ENCODE measurements around the gene PNRC2. TPM values are rescaled to one million over a fixed set of nuclear protein-coding genes. Genes with fewer than 3 reads are reported as not detected.
"Not testable (repeated sequence)": the region's sequence is repeated elsewhere in the genome, so short reads cannot be mapped to it uniquely, and the experiment has no call there.

Gene PNRC2
- total and polyA plus RNA-seq, 7 donors = 39.5 to 179 (median 61.8) TPM

DNA sequence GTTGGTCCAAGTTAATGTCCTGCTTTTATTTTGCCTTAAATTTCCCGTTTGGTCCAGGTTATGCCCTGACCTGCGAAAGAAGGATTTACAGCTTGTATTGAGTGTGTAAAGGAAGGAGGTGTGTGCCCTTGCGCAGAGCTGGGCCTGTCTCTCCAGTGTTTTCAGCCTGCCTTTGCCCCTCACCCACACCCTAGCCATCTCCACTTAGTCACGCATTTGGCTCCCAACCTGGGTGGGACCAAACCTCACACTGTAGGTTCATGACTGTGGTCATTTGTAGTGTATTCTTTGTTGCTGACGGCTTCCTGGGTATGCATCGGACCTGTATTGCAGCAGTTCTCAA is 21.1 kb downstream of the PNRC2 start:
- H3K4me1 ChIP-seq = peaks cover 32% of the 10 kb centered on the region
- H3K27me3 ChIP-seq (ENCODE audit: insufficient read depth in 3 of 3, low read length in 2 of 3) = no peaks in the 10 kb centered on the region
- TF ChIP-seq, protein P1, sequence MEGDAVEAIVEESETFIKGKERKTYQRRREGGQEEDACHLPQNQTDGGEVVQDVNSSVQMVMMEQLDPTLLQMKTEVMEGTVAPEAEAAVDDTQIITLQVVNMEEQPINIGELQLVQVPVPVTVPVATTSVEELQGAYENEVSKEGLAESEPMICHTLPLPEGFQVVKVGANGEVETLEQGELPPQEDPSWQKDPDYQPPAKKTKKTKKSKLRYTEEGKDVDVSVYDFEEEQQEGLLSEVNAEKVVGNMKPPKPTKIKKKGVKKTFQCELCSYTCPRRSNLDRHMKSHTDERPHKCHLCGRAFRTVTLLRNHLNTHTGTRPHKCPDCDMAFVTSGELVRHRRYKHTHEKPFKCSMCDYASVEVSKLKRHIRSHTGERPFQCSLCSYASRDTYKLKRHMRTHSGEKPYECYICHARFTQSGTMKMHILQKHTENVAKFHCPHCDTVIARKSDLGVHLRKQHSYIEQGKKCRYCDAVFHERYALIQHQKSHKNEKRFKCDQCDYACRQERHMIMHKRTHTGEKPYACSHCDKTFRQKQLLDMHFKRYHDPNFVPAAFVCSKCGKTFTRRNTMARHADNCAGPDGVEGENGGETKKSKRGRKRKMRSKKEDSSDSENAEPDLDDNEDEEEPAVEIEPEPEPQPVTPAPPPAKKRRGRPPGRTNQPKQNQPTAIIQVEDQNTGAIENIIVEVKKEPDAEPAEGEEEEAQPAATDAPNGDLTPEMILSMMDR (IDR thresholded peaks at IDR 0.05) = no peak
- peak overlapping the region; percentile 88 for H3K4me3 ChIP-seq
- peak in 3 of 4 donors; percentile 10 to 27 (median 26) for ATAC-seq
- intact Hi-C loops (cut with DNase I) = no loop called here
- peaks cover 0 to 6% of the 10 kb centered on the region in 2 donors for H3K36me3 ChIP-seq (ENCODE audit: insufficient read depth in 1 of 2, low read depth in 1 of 2)
- H3K9me3 ChIP-seq = no peaks in the 10 kb centered on the region
- peak overlapping the region; percentile 97 for H3K27ac ChIP-seq
- WGBS, 3 donors = 45 to 47% (median 46%) methylated on average over 6 of the region's 6 CpGs
- DNase-seq = no peak

DNA sequence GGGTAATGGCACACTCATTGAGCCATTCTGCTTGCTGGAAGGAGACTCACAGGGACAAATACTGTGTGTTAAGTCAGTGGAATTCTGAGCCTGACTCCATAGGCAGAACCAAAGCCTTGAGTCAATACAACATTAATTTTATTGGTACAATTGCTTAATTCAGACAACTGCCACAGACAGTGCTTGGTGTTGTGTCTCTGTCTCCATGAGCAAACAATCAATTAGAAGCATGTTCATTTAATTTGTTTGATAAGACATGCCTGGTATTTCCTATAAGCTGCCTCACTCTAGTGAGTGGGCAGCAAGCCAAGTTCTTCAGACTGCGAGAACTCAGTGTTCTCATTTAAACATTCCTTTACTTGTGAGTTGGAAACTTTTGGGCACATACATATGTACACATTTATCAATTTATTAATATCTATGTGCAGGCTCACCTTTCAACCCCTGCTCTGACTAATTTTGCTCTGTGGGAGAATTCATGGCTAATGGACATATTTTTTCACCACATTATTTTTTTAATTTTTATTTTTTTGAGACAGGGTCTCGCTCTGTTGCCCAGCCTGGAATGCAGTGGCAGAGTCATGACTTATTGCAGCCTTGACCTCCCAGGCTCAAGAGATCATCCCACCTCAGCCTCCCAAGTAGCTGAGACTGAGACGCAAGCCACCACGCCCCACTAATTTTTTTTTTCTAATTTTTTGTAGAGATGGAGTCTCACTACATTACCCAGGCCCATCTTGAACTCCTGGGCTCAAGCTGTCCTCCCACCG is 25.0 kb downstream of the PNRC2 start:
- TF ChIP-seq, protein P1 (IDR thresholded peaks at IDR 0.05) = no peak
- H3K4me3 ChIP-seq = no peak overlapping the region
- H3K4me1 ChIP-seq = no peaks in the 10 kb centered on the region
- intact Hi-C loops (cut with DNase I) = no loop called here
- no peak for ATAC-seq
- no peaks in the 10 kb centered on the region for H3K9me3 ChIP-seq
- DNase-seq = no peak
- WGBS, 3 donors = 71 to 82% (median 73%) methylated on average over 5 of the region's 5 CpGs
- H3K27ac ChIP-seq = no peak overlapping the region
- no peaks in the 10 kb centered on the region for H3K36me3 ChIP-seq (ENCODE audit: insufficient read depth in 1 of 2, low read depth in 1 of 2)
- no peaks in the 10 kb centered on the region for H3K27me3 ChIP-seq (ENCODE audit: insufficient read depth in 3 of 3, low read length in 2 of 3)

- H3K4me3 ChIP-seq; intact Hi-C loops (cut with DNase I); H3K27me3 ChIP-seq (ENCODE audit: insufficient read depth in 3 of 3, low read length in 2 of 3); H3K9me3 ChIP-seq; H3K27ac ChIP-seq; DNase-seq; H3K4me1 ChIP-seq; H3K36me3 ChIP-seq (ENCODE audit: insufficient read depth in 1 of 2, low read depth in 1 of 2); ATAC-seq: not testable (repeated sequence)
- WGBS, 3 donors = 96 to 99% (median 96%) methylated on average over 22 to 23 of the region's 23 CpGs
Measured at GRCh38 chr1:23987038-23987437, 27.4 kb downstream of the PNRC2 start.

GRCh38 chr1:23989263-23989662 is 29.6 kb downstream of the PNRC2 start:
- Histone ChIP-seq H3K27ac (no peak overlapping the region), H3K4me1 (no peaks in the 10 kb centered on the region), H3K27me3 (ENCODE audit: insufficient read depth in 3 of 3, low read length in 2 of 3) (no peaks in the 10 kb centered on the region), H3K36me3 (ENCODE audit: insufficient read depth in 1 of 2, low read depth in 1 of 2) (no peaks in the 10 kb centered on the region), H3K9me3 (no peaks in the 10 kb centered on the region), H3K4me3 (no peak overlapping the region)
- ATAC-seq (no peak), DNase-seq (no peak)
- TF ChIP-seq, protein P1 (IDR thresholded peaks at IDR 0.05) = no peak
- 67 to 88% (median 86%) methylated on average over 3 of the region's 3 CpGs for WGBS, 3 donors
- intact Hi-C loops (cut with DNase I) = no loop called here

DNA sequence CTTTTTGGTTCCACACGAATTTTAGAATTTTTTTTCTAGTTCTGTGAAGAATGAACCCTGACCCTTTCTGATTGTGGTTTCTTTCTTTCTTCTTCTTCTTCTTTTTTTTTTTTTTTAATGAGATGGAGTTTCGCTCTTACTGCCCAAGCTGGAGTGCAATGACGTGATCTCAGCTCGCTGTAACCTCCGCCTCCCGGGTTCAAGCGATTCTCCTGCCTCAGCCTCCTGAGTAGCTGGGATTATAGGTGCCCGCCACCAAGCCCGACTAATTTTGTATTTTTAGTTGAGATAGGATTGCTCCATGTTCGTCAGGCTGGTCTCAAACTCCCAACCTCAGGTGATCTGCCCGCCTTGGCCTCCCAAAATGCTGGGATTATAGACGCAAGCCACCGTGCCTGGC is 32.4 kb downstream of the PNRC2 start:
- DNase-seq; H3K4me1 ChIP-seq; H3K27me3 ChIP-seq (ENCODE audit: insufficient read depth in 3 of 3, low read length in 2 of 3); intact Hi-C loops (cut with DNase I); H3K9me3 ChIP-seq; ATAC-seq; H3K4me3 ChIP-seq; H3K36me3 ChIP-seq (ENCODE audit: insufficient read depth in 1 of 2, low read depth in 1 of 2); H3K27ac ChIP-seq: not testable (repeated sequence)
- 85 to 93% (median 86%) methylated on average over 13 of the region's 13 CpGs for WGBS, 3 donors

- no peak overlapping the region for H3K27ac ChIP-seq
- no peaks in the 10 kb centered on the region for H3K27me3 ChIP-seq (ENCODE audit: insufficient read depth in 3 of 3, low read length in 2 of 3)
- intact Hi-C loops (cut with DNase I) = no loop called here
- H3K9me3 ChIP-seq = no peaks in the 10 kb centered on the region
- peaks cover 12% of the 10 kb centered on the region for H3K4me1 ChIP-seq
- TF ChIP-seq, protein P1 (IDR thresholded peaks at IDR 0.05) = no peak
- WGBS, 3 donors = 36 to 63% (median 49%) methylated on average over 13 of the region's 13 CpGs
- no peak overlapping the region for H3K4me3 ChIP-seq
- ATAC-seq (no peak), DNase-seq (no peak)
- no peaks in the 10 kb centered on the region for H3K36me3 ChIP-seq (ENCODE audit: insufficient read depth in 1 of 2, low read depth in 1 of 2)
Measured at GRCh38 chr1:23995431-23995837, 35.8 kb downstream of the PNRC2 start.

Measured in psoas muscle (tissue), 8 donors.